Fibroblast of gingiva (primary cell): ENCODE results near the gene DOCK7.
A peak's percentile ranks its signal among the peaks of the same experiment; 100 is the strongest.
"Not testable (repeated sequence)": the region's sequence is repeated elsewhere in the genome, so short reads cannot be mapped to it uniquely, and the experiment has no call there.

ENCODE experiments used
- DNase-seq: peaks from one replicate; pipeline ENCODE4 v3.0.0-alpha.2; 2011; ENCODE audit warnings: low read depth

The DOCK7 gene

GRCh38 chr1:62528015-62528414, 160.2 kb downstream of the DOCK7 start:
- DNase-seq: no peak

GRCh38 chr1:62527346-62527745, 160.8 kb downstream of the DOCK7 start:
- not testable (repeated sequence) for DNase-seq

GRCh38 chr1:62523860-62524259, 164.3 kb downstream of the DOCK7 start:
- DNase-seq: no peak

GRCh38 chr1:62516600-62516999, 171.6 kb downstream of the DOCK7 start:
- DNase-seq: no peak

GRCh38 chr1:62514746-62515423, 173.3 kb downstream of the DOCK7 start:
- peak; percentile 33 for DNase-seq

GRCh38 chr1:62513013-62513412, 175.2 kb downstream of the DOCK7 start:
- DNase-seq: no peak

- no peak for DNase-seq
Observed at GRCh38 chr1:62509028-62509427, 179.2 kb downstream of the DOCK7 start.

- DNase-seq: peak; percentile 48
Observed at GRCh38 chr1:62508187-62508758, 179.9 kb downstream of the DOCK7 start.

- no peak for DNase-seq
Observed at GRCh38 chr1:62500210-62500609, 188.0 kb downstream of the DOCK7 start.

GRCh38 chr1:62494137-62494536, 194.0 kb downstream of the DOCK7 start:
- no peak for DNase-seq

GRCh38 chr1:62493656-62494055, 194.5 kb downstream of the DOCK7 start:
- DNase-seq: no peak

GRCh38 chr1:62492521-62492920, 195.7 kb downstream of the DOCK7 start:
- no peak for DNase-seq

GRCh38 chr1:62487956-62488355, 200.2 kb downstream of the DOCK7 start:
- no peak for DNase-seq

- DNase-seq: no peak
Observed at GRCh38 chr1:62484824-62485468, 203.2 kb downstream of the DOCK7 start.

GRCh38 chr1:62481681-62482080, 206.5 kb downstream of the DOCK7 start:
- no peak for DNase-seq

GRCh38 chr1:62476525-62477219, 211.5 kb downstream of the DOCK7 start:
- DNase-seq: no peak

- DNase-seq: no peak
Observed at GRCh38 chr1:62467092-62467491, 221.1 kb downstream of the DOCK7 start.

GRCh38 chr1:62462370-62462769, 225.8 kb downstream of the DOCK7 start:
- DNase-seq: no peak

GRCh38 chr1:62457955-62458354, 230.2 kb downstream of the DOCK7 start:
- no peak for DNase-seq

- DNase-seq: no peak
Observed at GRCh38 chr1:62452951-62453350, 235.2 kb downstream of the DOCK7 start.

GRCh38 chr1:62450301-62450700, 237.9 kb downstream of the DOCK7 start:
- no peak for DNase-seq

GRCh38 chr1:62448221-62448933, 239.8 kb downstream of the DOCK7 start:
- DNase-seq: no peak
